ENCODE results near the gene MTERF2. TPM values are rescaled to one million over a fixed set of nuclear protein-coding genes. Genes with fewer than 3 reads are reported as not detected.

MTERF2 gene
- total and polyA plus RNA-seq, 2 of the 13 experiments (the other 11 are each of a cell fraction or from before 2014, with no cell fraction given), result 8.0 to 11.6 TPM

DNA sequence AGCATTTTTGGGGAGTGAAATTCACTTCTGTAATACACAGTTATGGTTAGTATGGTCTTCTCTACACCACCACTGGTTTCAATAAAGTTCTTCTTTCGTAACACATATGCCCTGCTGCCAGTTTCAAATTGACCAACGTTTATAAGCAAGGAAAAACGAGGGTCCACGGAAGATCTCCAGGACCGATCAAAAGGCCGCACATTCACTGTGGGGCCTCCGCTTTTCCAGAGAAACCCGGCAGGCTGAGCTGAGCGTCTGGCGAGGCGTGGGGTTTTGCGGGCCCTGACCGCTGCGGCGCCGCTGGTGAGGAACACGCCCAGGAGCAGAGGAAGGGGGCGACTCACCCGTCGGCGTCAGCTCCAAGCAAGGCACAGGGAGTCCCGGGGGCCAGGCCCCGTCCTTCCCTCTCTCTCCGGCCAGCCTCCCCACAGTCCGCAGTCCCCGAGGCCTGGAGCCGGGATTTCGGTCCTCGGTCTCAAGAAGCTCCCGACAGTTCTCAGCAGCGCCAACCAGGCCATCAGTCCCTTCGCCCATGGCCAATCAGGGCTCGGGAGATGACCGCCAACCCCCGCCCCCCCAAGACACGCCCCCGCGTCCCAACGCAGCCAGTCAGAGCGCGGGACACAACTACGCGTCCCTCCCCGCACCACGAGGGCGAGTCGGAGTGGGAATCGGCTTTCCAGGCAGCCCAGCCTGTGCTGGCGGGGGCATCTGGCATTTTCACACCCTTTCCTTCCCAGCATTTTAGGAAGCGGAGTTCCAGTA, at the start of gene MTERF2 (continued):
- TF ChIP-seq, protein P1, sequence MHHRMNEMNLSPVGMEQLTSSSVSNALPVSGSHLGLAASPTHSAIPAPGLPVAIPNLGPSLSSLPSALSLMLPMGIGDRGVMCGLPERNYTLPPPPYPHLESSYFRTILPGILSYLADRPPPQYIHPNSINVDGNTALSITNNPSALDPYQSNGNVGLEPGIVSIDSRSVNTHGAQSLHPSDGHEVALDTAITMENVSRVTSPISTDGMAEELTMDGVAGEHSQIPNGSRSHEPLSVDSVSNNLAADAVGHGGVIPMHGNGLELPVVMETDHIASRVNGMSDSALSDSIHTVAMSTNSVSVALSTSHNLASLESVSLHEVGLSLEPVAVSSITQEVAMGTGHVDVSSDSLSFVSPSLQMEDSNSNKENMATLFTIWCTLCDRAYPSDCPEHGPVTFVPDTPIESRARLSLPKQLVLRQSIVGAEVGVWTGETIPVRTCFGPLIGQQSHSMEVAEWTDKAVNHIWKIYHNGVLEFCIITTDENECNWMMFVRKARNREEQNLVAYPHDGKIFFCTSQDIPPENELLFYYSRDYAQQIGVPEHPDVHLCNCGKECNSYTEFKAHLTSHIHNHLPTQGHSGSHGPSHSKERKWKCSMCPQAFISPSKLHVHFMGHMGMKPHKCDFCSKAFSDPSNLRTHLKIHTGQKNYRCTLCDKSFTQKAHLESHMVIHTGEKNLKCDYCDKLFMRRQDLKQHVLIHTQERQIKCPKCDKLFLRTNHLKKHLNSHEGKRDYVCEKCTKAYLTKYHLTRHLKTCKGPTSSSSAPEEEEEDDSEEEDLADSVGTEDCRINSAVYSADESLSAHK (CRISPR knock-in tag; IDR thresholded peaks at IDR 0.05; ENCODE audit: borderline replicate concordance), result 0 out of 2 replicates have a peak, but pooled peaks have one; percentile 45
- TF ChIP-seq ZNF550 (CRISPR knock-in tag; IDR thresholded peaks at IDR 0.05; ENCODE audit: borderline replicate concordance) (no peak), SP5 (CRISPR knock-in tag; IDR thresholded peaks at IDR 0.05; ENCODE audit: borderline replicate concordance, low read depth) (peak; percentile 20; the same call in 1 of the 2 replicates), MIER3 (CRISPR knock-in tag; IDR thresholded peaks at IDR 0.05; ENCODE audit: borderline replicate concordance) (peak; percentile 83; the same call in 1 of the 2 replicates), DR1 (CRISPR knock-in tag; IDR thresholded peaks at IDR 0.05) (peak; percentile 53; the same call in 1 of the 2 replicates), ZNF431 (CRISPR knock-in tag; IDR thresholded peaks at IDR 0.05; ENCODE audit: borderline replicate concordance, low read depth) (no peak), RBFOX2 (IDR thresholded peaks at IDR 0.05; ENCODE audit: low read depth, low read length) (peak; percentile 85), ZNF264 (CRISPR knock-in tag; IDR thresholded peaks at IDR 0.05) (0 out of 2 replicates have a peak, but pooled peaks have one; percentile 39), SALL2 (CRISPR knock-in tag; IDR thresholded peaks at IDR 0.05) (peak; percentile 75; the same call in 1 of the 2 replicates), REXO4 (CRISPR knock-in tag; IDR thresholded peaks at IDR 0.05; ENCODE audit: borderline replicate concordance) (no peak), NFYB (CRISPR knock-in tag; IDR thresholded peaks at IDR 0.05) (peak; percentile 79), MEIS2 (CRISPR knock-in tag; IDR thresholded peaks at IDR 0.05) (peak; percentile 72; the same call in 1 of the 2 replicates), BORCS8-MEF2B (CRISPR knock-in tag; IDR thresholded peaks at IDR 0.05) (peak; percentile 92), TAF15 (IDR thresholded peaks at IDR 0.05; ENCODE audit: low read depth, low read length, poor library complexity, severe bottlenecking) (no peak), ZNF556 (CRISPR knock-in tag; IDR thresholded peaks at IDR 0.05; ENCODE audit: borderline replicate concordance) (0 out of 2 replicates have a peak, but pooled peaks have one; percentile 26), GTF3A (CRISPR knock-in tag; conservative IDR thresholded peaks at IDR 0.05) (0 out of 2 replicates have a peak, but pooled peaks have one; percentile 42), ETV5 (CRISPR knock-in tag; IDR thresholded peaks at IDR 0.05; ENCODE audit: borderline replicate concordance) (no peak)
- TF ChIP-seq, protein P2, sequence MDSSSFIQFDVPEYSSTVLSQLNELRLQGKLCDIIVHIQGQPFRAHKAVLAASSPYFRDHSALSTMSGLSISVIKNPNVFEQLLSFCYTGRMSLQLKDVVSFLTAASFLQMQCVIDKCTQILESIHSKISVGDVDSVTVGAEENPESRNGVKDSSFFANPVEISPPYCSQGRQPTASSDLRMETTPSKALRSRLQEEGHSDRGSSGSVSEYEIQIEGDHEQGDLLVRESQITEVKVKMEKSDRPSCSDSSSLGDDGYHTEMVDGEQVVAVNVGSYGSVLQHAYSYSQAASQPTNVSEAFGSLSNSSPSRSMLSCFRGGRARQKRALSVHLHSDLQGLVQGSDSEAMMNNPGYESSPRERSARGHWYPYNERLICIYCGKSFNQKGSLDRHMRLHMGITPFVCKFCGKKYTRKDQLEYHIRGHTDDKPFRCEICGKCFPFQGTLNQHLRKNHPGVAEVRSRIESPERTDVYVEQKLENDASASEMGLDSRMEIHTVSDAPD (CRISPR knock-in tag; IDR thresholded peaks at IDR 0.05), result peak; percentile 43; the same call in 1 of the 2 replicates
- TF ChIP-seq, protein P3, sequence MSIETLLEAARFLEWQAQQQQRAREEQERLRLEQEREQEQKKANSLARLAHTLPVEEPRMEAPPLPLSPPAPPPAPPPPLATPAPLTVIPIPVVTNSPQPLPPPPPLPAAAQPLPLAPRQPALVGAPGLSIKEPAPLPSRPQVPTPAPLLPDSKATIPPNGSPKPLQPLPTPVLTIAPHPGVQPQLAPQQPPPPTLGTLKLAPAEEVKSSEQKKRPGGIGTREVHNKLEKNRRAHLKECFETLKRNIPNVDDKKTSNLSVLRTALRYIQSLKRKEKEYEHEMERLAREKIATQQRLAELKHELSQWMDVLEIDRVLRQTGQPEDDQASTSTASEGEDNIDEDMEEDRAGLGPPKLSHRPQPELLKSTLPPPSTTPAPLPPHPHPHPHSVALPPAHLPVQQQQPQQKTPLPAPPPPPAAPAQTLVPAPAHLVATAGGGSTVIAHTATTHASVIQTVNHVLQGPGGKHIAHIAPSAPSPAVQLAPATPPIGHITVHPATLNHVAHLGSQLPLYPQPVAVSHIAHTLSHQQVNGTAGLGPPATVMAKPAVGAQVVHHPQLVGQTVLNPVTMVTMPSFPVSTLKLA (IDR thresholded peaks at IDR 0.05), result peak; percentile 58
- TF ChIP-seq, protein P4, sequence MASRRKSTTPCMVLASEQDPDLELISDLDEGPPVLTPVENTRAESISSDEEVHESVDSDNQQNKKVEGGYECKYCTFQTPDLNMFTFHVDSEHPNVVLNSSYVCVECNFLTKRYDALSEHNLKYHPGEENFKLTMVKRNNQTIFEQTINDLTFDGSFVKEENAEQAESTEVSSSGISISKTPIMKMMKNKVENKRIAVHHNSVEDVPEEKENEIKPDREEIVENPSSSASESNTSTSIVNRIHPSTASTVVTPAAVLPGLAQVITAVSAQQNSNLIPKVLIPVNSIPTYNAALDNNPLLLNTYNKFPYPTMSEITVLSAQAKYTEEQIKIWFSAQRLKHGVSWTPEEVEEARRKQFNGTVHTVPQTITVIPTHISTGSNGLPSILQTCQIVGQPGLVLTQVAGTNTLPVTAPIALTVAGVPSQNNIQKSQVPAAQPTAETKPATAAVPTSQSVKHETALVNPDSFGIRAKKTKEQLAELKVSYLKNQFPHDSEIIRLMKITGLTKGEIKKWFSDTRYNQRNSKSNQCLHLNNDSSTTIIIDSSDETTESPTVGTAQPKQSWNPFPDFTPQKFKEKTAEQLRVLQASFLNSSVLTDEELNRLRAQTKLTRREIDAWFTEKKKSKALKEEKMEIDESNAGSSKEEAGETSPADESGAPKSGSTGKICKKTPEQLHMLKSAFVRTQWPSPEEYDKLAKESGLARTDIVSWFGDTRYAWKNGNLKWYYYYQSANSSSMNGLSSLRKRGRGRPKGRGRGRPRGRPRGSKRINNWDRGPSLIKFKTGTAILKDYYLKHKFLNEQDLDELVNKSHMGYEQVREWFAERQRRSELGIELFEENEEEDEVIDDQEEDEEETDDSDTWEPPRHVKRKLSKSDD (CRISPR knock-in tag; IDR thresholded peaks at IDR 0.05; ENCODE audit: low read depth), result 0 out of 2 replicates have a peak, but pooled peaks have one; percentile 63
